HG03196 (cell line): ENCODE measurements around the gene BRWD1.
"Not testable (repeated sequence)": the region's sequence is repeated elsewhere in the genome, so short reads cannot be mapped to it uniquely, and the experiment has no call there.

Experiments
- ATAC-seq: cut with Tn5 transposase; IDR thresholded peaks from one replicate; pipeline ENCODE4 v1.9.1; 2021; ENCODE audit not compliant: unreplicated experiment

Gene BRWD1

DNA sequence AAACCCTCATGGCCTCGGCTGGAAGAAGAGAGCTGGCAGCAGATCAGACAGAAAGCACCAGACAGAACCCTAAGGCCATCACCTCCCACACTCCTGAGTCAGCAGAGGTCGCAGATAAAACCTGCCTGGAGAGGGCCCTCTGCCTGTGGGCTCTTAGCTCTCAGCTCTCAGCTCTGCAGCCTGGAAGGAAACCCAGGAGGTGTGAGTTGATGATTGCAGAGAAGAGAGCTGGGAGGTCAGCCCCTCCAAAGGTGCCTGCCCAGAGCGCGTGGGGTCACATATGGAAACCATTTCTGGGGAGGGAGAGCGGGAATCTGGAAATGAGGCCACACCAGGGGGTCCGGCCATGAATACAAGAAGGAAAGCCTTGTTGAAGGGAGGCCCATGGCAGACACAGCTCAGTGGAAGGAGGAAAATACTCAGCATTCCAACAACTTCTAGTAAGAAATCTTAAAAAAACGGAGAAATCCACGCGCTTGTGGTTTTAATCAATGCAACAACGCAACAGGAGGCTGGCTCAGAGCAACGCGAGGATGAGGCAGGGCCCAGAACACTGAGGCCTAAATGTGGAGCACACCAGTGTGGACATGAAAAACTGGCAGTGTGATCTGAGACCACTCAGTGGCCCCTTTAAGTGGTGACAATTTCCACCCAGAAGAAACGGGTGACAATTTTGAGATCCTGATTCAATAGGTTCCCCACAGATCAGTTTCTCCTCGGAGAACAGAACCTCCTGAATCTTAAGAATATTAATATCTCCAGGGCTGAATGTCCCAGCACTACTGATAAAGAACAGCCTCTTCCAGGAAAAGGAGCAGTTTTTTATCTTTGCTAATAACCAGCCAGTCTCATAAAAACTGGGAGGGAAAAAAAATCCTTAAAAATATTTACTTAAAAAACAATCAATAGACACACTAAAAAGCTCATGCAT lies 175.9 kb downstream of the BRWD1 start:
- no peak for ATAC-seq

DNA sequence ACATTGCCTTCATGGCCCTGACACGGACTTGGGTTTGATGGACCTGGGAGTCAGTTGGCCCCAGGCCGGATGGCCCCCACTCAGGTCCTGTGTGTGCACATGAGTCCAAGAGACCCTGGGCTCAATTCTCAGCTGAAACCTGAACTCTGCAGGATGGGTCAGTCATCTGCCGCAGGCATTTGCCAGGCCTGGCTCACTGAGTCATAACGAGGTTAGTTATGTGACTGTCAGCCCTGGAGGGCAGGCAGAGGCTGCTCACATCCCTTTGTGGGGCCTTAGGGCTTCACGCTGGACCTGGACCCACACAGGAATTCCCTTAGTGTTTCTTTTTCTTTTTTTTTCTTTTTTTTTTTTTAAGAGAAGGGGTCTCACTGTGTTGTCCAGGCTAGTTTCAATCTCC lies 176.7 kb downstream of the BRWD1 start:
- no peak for ATAC-seq

DNA sequence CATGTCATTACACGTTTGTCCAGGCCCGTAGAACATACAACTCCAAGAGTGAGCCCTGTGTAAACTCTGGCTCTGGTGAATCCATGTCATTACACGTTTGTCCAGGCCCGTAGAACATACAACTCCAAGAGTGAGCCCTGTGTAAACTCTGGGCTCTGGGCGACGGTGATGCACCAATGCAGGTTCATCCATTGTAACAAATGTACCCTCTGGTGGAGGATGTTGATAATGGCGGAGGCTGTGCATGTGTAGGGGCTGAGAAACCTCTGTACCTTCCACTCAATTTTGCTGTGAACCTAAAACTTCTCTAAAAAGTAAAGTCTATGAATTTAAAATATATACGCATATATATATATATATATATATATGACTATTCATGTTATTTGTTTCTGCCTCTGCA lies 177.3 kb downstream of the BRWD1 start:
- not testable (repeated sequence) for ATAC-seq

DNA sequence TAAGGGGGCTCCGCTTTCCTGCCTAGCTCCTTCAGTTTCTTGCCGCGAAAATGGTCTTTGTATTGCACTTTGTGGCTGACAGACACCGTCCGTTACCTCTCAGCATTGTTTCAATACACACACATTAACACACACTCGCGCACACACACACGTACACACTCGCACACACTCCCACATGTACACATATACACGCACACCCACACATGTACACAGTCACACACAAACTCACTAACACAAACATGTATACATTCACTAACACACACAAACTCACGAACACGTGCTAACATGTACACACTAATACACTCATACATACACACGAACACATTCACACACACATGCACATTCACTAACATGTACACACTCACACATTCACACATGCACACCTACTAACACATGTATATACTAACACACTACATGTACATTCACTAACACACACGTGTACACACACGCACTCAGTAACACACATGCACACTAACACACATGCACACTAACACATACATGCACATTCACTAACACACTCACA lies 179.1 kb downstream of the BRWD1 start:
- ATAC-seq: no peak
